ENCODE results near the gene SLC24A4. TPM values are rescaled to one million over a fixed set of nuclear protein-coding genes. Genes with fewer than 3 reads are reported as not detected.

Gene SLC24A4
- total RNA-seq, 1 donor from 2014 or later, result 1.5 TPM

- DNase-seq (ENCODE audit: extremely low spot score in 2 of 2), result no peak
- Histone ChIP-seq H3K4me1 (no peaks in the 10 kb centered on the region), H3K9me3 (no peaks in the 10 kb centered on the region), H3K27ac (no peak overlapping the region), H3K4me3 (no peak overlapping the region), H3K36me3 (no peaks in the 10 kb centered on the region), H3K27me3 (no peaks in the 10 kb centered on the region)
- no peak for TF ChIP-seq CTCF (IDR thresholded peaks at IDR 0.05)
- TF ChIP-seq POLR2AphosphoS5 (IDR thresholded peaks at IDR 0.05; ENCODE audit: insufficient read depth in 1 of 2, low read depth in 1 of 2), result no peak
- TF ChIP-seq POLR2A (IDR thresholded peaks at IDR 0.05), result no peak
- intact Hi-C loops (cut with DNase I), result no loop called here
Observed at GRCh38 chr14:92450351-92451070, 127.5 kb downstream of the SLC24A4 start.

- TF ChIP-seq CTCF (IDR thresholded peaks at IDR 0.05), result no peak
- no peak for TF ChIP-seq POLR2A (IDR thresholded peaks at IDR 0.05)
- TF ChIP-seq POLR2AphosphoS5 (IDR thresholded peaks at IDR 0.05; ENCODE audit: insufficient read depth in 1 of 2, low read depth in 1 of 2), result no peak
- Histone ChIP-seq H3K27ac (no peak overlapping the region), H3K9me3 (no peaks in the 10 kb centered on the region), H3K27me3 (no peaks in the 10 kb centered on the region), H3K36me3 (no peaks in the 10 kb centered on the region), H3K4me3 (no peak overlapping the region), H3K4me1 (no peaks in the 10 kb centered on the region)
- intact Hi-C loops (cut with DNase I), result no loop called here
- no peak for DNase-seq (ENCODE audit: extremely low spot score in 2 of 2)
Observed at GRCh38 chr14:92451245-92451644, 128.3 kb downstream of the SLC24A4 start.

GRCh38 chr14:92451755-92452154 is 128.8 kb downstream of the SLC24A4 start:
- H3K4me3 ChIP-seq, result no peak overlapping the region
- intact Hi-C loops (cut with DNase I), result no loop called here
- H3K4me1 ChIP-seq, result no peaks in the 10 kb centered on the region
- no peak for DNase-seq (ENCODE audit: extremely low spot score in 2 of 2)
- no peaks in the 10 kb centered on the region for H3K27me3 ChIP-seq
- H3K9me3 ChIP-seq, result no peaks in the 10 kb centered on the region
- H3K27ac ChIP-seq, result no peak overlapping the region
- no peaks in the 10 kb centered on the region for H3K36me3 ChIP-seq
- TF ChIP-seq POLR2A (IDR thresholded peaks at IDR 0.05) (no peak), CTCF (IDR thresholded peaks at IDR 0.05) (no peak), POLR2AphosphoS5 (IDR thresholded peaks at IDR 0.05; ENCODE audit: insufficient read depth in 1 of 2, low read depth in 1 of 2) (no peak)

- DNase-seq (ENCODE audit: extremely low spot score in 2 of 2), result no peak
- no peaks in the 10 kb centered on the region for H3K9me3 ChIP-seq
- no peaks in the 10 kb centered on the region for H3K36me3 ChIP-seq
- intact Hi-C loops (cut with DNase I), result no loop called here
- H3K4me3 ChIP-seq, result no peak overlapping the region
- no peaks in the 10 kb centered on the region for H3K4me1 ChIP-seq
- H3K27me3 ChIP-seq, result no peaks in the 10 kb centered on the region
- H3K27ac ChIP-seq, result no peak overlapping the region
- no peak for TF ChIP-seq CTCF (IDR thresholded peaks at IDR 0.05)
- TF ChIP-seq POLR2AphosphoS5 (IDR thresholded peaks at IDR 0.05; ENCODE audit: insufficient read depth in 1 of 2, low read depth in 1 of 2), result no peak
- no peak for TF ChIP-seq POLR2A (IDR thresholded peaks at IDR 0.05)
Observed at GRCh38 chr14:92452471-92452870, 129.5 kb downstream of the SLC24A4 start.

- Histone ChIP-seq H3K36me3 (no peaks in the 10 kb centered on the region), H3K27me3 (no peaks in the 10 kb centered on the region), H3K9me3 (no peaks in the 10 kb centered on the region), H3K4me1 (no peaks in the 10 kb centered on the region), H3K4me3 (no peak overlapping the region), H3K27ac (no peak overlapping the region)
- intact Hi-C loops (cut with DNase I), result no loop called here
- TF ChIP-seq POLR2A (IDR thresholded peaks at IDR 0.05) (no peak), POLR2AphosphoS5 (IDR thresholded peaks at IDR 0.05; ENCODE audit: insufficient read depth in 1 of 2, low read depth in 1 of 2) (no peak), CTCF (IDR thresholded peaks at IDR 0.05) (no peak)
- DNase-seq (ENCODE audit: extremely low spot score in 2 of 2), result peak in 1 of 2 donors; percentile 81
Observed at GRCh38 chr14:92453691-92454090, 130.7 kb downstream of the SLC24A4 start.

All from vagina (tissue), 2 donors.